HEK293 (cell line): ENCODE data around the gene FAN1.

Experiments used
- EGR2 ChIP-seq: fragments of 450-650 bp; formaldehyde crosslinking; IDR thresholded peaks from 2 replicates; pipeline ENCODE4 v1.5.1; 2016; ENCODE audit warnings: low read depth, missing biosample characterization, missing genetic modification characterization
- FEZF1 ChIP-seq: fragments of 450-650 bp; formaldehyde crosslinking; IDR thresholded peaks from 2 replicates; pipeline ENCODE4 v1.5.1; 2016; ENCODE audit warnings: missing biosample characterization, missing genetic modification characterization
- GFI1B ChIP-seq: fragments of 450-650 bp; formaldehyde crosslinking; IDR thresholded peaks from 2 replicates; pipeline ENCODE4 v1.5.1; 2016; ENCODE audit warnings: missing biosample characterization, missing genetic modification characterization
- GLIS2 ChIP-seq: fragments of 450-650 bp; formaldehyde crosslinking; IDR thresholded peaks from 2 replicates; pipeline ENCODE4 v1.5.1; 2016; ENCODE audit warnings: missing biosample characterization, missing genetic modification characterization
- HIC1 ChIP-seq: fragments of 450-650 bp; formaldehyde crosslinking; IDR thresholded peaks from 2 replicates; pipeline ENCODE4 v1.5.1; 2016; ENCODE audit warnings: missing biosample characterization, missing genetic modification characterization
- PRDM10 ChIP-seq: fragments of 450-650 bp; formaldehyde crosslinking; IDR thresholded peaks from 2 replicates; pipeline ENCODE4 v1.5.1; 2016; ENCODE audit warnings: missing biosample characterization, missing genetic modification characterization
- SETDB1 ChIP-seq: IDR thresholded peaks from one replicate; pipeline ENCODE4 v1.6.1; 2017; ENCODE audit warnings: mild to moderate bottlenecking, low read length, moderate library complexity, mixed read lengths; ENCODE audit not compliant: insufficient read length
- ZBTB17 ChIP-seq: fragments of 450-650 bp; formaldehyde crosslinking; IDR thresholded peaks from 2 replicates; pipeline ENCODE4 v1.5.1; 2016; ENCODE audit warnings: missing biosample characterization, missing genetic modification characterization
- ZFHX2 ChIP-seq: fragments of 450-650 bp; formaldehyde crosslinking; conservative IDR thresholded peaks from 2 replicates; pipeline ENCODE4 v1.5.1; 2016; ENCODE audit warnings: missing biosample characterization, missing genetic modification characterization
- ZNF112 ChIP-seq: fragments of 450-650 bp; formaldehyde crosslinking; IDR thresholded peaks from 2 replicates; pipeline ENCODE4 v1.5.0; 2017; ENCODE audit warnings: missing biosample characterization, missing genetic modification characterization
- ZNF140 ChIP-seq: fragments of 450-650 bp; formaldehyde crosslinking; IDR thresholded peaks from 2 replicates; pipeline ENCODE4 v1.5.1; 2016; ENCODE audit warnings: missing biosample characterization, missing genetic modification characterization
- ZNF2 ChIP-seq: fragments of 450-650 bp; formaldehyde crosslinking; IDR thresholded peaks from 2 replicates; pipeline ENCODE4 v1.5.1; 2016; ENCODE audit warnings: missing biosample characterization, missing genetic modification characterization
- ZNF211 ChIP-seq: fragments of 450-650 bp; formaldehyde crosslinking; IDR thresholded peaks from 2 replicates; pipeline ENCODE4 v1.5.1; 2016; ENCODE audit warnings: low read depth, missing biosample characterization, missing genetic modification characterization
- ZNF23 ChIP-seq: fragments of 450-650 bp; formaldehyde crosslinking; IDR thresholded peaks from 2 replicates; pipeline ENCODE4 v1.5.1; 2016; ENCODE audit warnings: missing biosample characterization, missing genetic modification characterization, borderline replicate concordance
- ZNF266 ChIP-seq: fragments of 450-650 bp; formaldehyde crosslinking; IDR thresholded peaks from 2 replicates; pipeline ENCODE4 v1.5.1; 2016; ENCODE audit warnings: missing biosample characterization, missing genetic modification characterization, low read depth
- ZNF274 ChIP-seq, 2 experiments: fragments of 200-500 bp in 1 of 2; fragments of 450-650 bp in 1 of 2; sonication (Bioruptor generic) in 1 of 2; formaldehyde crosslinking in 1 of 2; IDR thresholded peaks; 2 replicates each; pipeline versions ENCODE4 v1.5.1 to v1.6.1; 2014 to 2016; ENCODE audit warnings: borderline replicate concordance in 1 of 2, inconsistent platforms in 1 of 2, low read length in 1 of 2, missing biosample characterization in 1 of 2, missing genetic modification characterization in 1 of 2
- ZNF302 ChIP-seq: fragments of 450-650 bp; formaldehyde crosslinking; IDR thresholded peaks from 2 replicates; pipeline ENCODE4 v1.5.1; 2016; ENCODE audit warnings: missing biosample characterization, missing genetic modification characterization, low read depth
- ZNF335 ChIP-seq: fragments of 450-650 bp; formaldehyde crosslinking; conservative IDR thresholded peaks from 2 replicates; pipeline ENCODE4 v1.5.1; 2016; ENCODE audit warnings: missing biosample characterization, missing genetic modification characterization
- ZNF473 ChIP-seq: fragments of 450-650 bp; formaldehyde crosslinking; IDR thresholded peaks from 2 replicates; pipeline ENCODE4 v1.5.1; 2017; ENCODE audit warnings: missing biosample characterization, missing genetic modification characterization
- ZNF530 ChIP-seq: fragments of 450-650 bp; formaldehyde crosslinking; IDR thresholded peaks from 2 replicates; pipeline ENCODE4 v1.5.1; 2016; ENCODE audit warnings: low read depth, missing biosample characterization, missing genetic modification characterization
- ZNF544 ChIP-seq: fragments of 450-650 bp; formaldehyde crosslinking; IDR thresholded peaks from 2 replicates; pipeline ENCODE4 v1.5.0; 2017; ENCODE audit warnings: missing biosample characterization, missing genetic modification characterization
- ZNF549 ChIP-seq: fragments of 450-650 bp; IDR thresholded peaks from 2 replicates; pipeline ENCODE4 v1.5.1; 2018; ENCODE audit warnings: missing biosample characterization, missing genetic modification characterization, mild to moderate bottlenecking, inconsistent platforms, moderate library complexity
- ZNF621 ChIP-seq: fragments of 450-650 bp; formaldehyde crosslinking; IDR thresholded peaks from 2 replicates; pipeline ENCODE4 v1.5.1; 2017; ENCODE audit warnings: missing biosample characterization, missing genetic modification characterization
- ZNF626 ChIP-seq: fragments of 450-650 bp; sonication (Bioruptor Pico); formaldehyde crosslinking; IDR thresholded peaks from 2 replicates; pipeline ENCODE4 v1.5.1; 2018; ENCODE audit warnings: missing biosample characterization, missing genetic modification characterization, inconsistent platforms
- ZNF701 ChIP-seq: fragments of 450-650 bp; formaldehyde crosslinking; IDR thresholded peaks from 2 replicates; pipeline ENCODE4 v1.5.1; 2016; ENCODE audit warnings: missing biosample characterization, missing genetic modification characterization
- ZNF837 ChIP-seq: fragments of 450-650 bp; formaldehyde crosslinking; IDR thresholded peaks from 2 replicates; pipeline ENCODE4 v1.5.1; 2016; ENCODE audit warnings: missing biosample characterization, missing genetic modification characterization
- TF ChIP-seq, protein P1 (sequence below): fragments of 450-650 bp; formaldehyde crosslinking; IDR thresholded peaks from 2 replicates; pipeline ENCODE4 v1.5.1; 2016; ENCODE audit warnings: missing biosample characterization, missing genetic modification characterization
- TF ChIP-seq, protein P2 (sequence below): fragments of 450-650 bp; formaldehyde crosslinking; IDR thresholded peaks from 2 replicates; pipeline ENCODE4 v1.5.0; 2017; ENCODE audit warnings: missing biosample characterization, missing genetic modification characterization, borderline replicate concordance

The FAN1 gene

DNA sequence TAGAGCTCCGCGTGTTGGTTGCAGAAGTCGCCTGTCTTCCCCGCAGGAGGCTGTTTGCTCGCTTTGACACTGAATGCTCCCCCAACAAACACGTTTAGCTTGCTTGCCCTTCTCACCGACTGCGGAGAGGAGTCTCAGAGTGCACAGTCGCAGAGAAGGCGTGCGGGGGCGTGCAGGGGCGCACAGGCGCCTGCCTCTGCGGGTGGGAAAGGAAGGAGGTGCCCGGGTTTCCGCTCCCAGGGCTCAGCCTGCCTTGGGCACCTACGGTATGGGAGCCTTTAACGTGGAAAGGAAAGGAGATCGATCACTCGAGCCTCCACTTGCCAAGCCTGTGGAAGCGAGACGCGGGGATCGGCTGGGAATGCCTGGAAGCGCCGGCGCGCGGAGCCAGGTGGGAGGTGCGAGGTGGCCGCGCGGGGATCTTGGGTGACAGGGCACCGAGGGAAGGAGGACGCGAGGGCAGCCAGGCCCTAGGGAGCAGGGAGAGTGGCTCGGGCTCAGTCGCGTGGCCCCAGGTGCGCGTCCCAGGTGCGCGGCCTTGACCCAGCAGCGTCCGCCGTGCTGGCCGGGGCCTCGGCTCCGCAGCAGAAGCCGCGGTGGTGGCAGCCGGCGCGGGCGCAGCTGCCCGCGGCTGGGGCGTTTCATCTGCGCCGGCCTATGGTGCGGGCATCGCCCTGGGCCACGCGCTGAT, at the start of gene FAN1 (continued):
- peak; percentile 58; the same call in 1 of the 2 replicates for TF ChIP-seq HIC1 (tag by site-specific recombination)
- TF ChIP-seq ZNF112 (tag by site-specific recombination), result no peak
- no peak for TF ChIP-seq ZNF473
- peak; percentile 23; the same call in 1 of the 2 replicates for TF ChIP-seq FEZF1 (tag by site-specific recombination)
- TF ChIP-seq ZNF335 (tag by site-specific recombination), result peak; percentile 96
- peak; percentile 89 for TF ChIP-seq GLIS2 (tag by site-specific recombination)
- TF ChIP-seq EGR2, result peak; percentile 86
- no peak for TF ChIP-seq SETDB1
- no peak for TF ChIP-seq ZNF530 (tag by site-specific recombination)
- no peak for TF ChIP-seq ZNF302 (tag by site-specific recombination)
- no peak for TF ChIP-seq ZNF626 (tag by site-specific recombination)
- peak; percentile 42; the same call in 1 of the 2 replicates for TF ChIP-seq ZNF2 (tag by site-specific recombination)
- no peak for TF ChIP-seq ZNF837
- TF ChIP-seq, protein P1, sequence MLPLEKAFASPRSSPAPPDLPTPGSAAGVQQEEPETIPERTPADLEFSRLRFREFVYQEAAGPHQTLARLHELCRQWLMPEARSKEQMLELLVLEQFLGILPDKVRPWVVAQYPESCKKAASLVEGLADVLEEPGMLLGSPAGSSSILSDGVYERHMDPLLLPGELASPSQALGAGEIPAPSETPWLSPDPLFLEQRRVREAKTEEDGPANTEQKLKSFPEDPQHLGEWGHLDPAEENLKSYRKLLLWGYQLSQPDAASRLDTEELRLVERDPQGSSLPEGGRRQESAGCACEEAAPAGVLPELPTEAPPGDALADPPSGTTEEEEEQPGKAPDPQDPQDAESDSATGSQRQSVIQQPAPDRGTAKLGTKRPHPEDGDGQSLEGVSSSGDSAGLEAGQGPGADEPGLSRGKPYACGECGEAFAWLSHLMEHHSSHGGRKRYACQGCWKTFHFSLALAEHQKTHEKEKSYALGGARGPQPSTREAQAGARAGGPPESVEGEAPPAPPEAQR (tag by site-specific recombination), result no peak
- peak; percentile 92 for TF ChIP-seq PRDM10 (tag by site-specific recombination)
- no peak for TF ChIP-seq ZNF23 (tag by site-specific recombination)
- no peak for TF ChIP-seq ZNF266 (tag by site-specific recombination)
- no peak for TF ChIP-seq ZNF621 (tag by site-specific recombination)
- TF ChIP-seq ZNF544 (tag by site-specific recombination), result no peak
- TF ChIP-seq ZNF140 (tag by site-specific recombination), result no peak
- TF ChIP-seq ZNF701 (tag by site-specific recombination), result no peak
- TF ChIP-seq, protein P2, sequence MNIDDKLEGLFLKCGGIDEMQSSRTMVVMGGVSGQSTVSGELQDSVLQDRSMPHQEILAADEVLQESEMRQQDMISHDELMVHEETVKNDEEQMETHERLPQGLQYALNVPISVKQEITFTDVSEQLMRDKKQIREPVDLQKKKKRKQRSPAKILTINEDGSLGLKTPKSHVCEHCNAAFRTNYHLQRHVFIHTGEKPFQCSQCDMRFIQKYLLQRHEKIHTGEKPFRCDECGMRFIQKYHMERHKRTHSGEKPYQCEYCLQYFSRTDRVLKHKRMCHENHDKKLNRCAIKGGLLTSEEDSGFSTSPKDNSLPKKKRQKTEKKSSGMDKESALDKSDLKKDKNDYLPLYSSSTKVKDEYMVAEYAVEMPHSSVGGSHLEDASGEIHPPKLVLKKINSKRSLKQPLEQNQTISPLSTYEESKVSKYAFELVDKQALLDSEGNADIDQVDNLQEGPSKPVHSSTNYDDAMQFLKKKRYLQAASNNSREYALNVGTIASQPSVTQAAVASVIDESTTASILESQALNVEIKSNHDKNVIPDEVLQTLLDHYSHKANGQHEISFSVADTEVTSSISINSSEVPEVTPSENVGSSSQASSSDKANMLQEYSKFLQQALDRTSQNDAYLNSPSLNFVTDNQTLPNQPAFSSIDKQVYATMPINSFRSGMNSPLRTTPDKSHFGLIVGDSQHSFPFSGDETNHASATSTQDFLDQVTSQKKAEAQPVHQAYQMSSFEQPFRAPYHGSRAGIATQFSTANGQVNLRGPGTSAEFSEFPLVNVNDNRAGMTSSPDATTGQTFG, result no peak
- no peak for TF ChIP-seq ZNF211 (tag by site-specific recombination)
- TF ChIP-seq ZFHX2 (tag by site-specific recombination), result peak; percentile 95
- TF ChIP-seq ZBTB17 (tag by site-specific recombination), result peak; percentile 100
- TF ChIP-seq ZNF274 (IDR thresholded peaks at IDR 0.05; ENCODE audit: low read length), result no peak
- TF ChIP-seq ZNF274 (tag by site-specific recombination; IDR thresholded peaks at IDR 0.05; ENCODE audit: borderline replicate concordance), result no peak
- TF ChIP-seq ZNF549 (tag by site-specific recombination), result no peak
- no peak for TF ChIP-seq GFI1B
